Left renal pelvis (tissue), 4 donors: Measurements from ENCODE around the gene ORC3. TPM values are rescaled to one million over a fixed set of nuclear protein-coding genes. Genes with fewer than 3 reads are reported as not detected.
"Not testable (repeated sequence)": the region's sequence is repeated elsewhere in the genome, so short reads cannot be mapped to it uniquely, and the experiment has no call there.

Experiments used
- DNase-seq, 4 donors: peaks; one replicate each; pipeline ENCODE4 v3.0.0-alpha.2; 2013; ENCODE audit warnings: low read depth in 4 of 4, low spot score in 3 of 4
- polyA plus RNA-seq, 4 donors: library from polyadenylated mRNA; unstranded; fragments of 120-200 nt; gene quantifications; one replicate each; pipeline ENCODE4 v1.2.1, GENCODE V29; 2013; ENCODE audit not compliant: insufficient read length in 4 of 4

Gene ORC3
- polyA plus RNA-seq, 4 donors = 34.5 to 49.8 (median 40.3) TPM

GRCh38 chr6:87590417-87590880 is 514 bp downstream of the ORC3 start:
- DNase-seq = no peak

GRCh38 chr6:87590990-87591389 is 1.1 kb downstream of the ORC3 start:
- no peak for DNase-seq

GRCh38 chr6:87600576-87600975 is 10.6 kb downstream of the ORC3 start:
- no peak for DNase-seq

GRCh38 chr6:87606199-87606598 is 16.3 kb downstream of the ORC3 start:
- no peak for DNase-seq

GRCh38 chr6:87608802-87609201 is 18.9 kb downstream of the ORC3 start:
- no peak for DNase-seq

GRCh38 chr6:87613018-87613417 is 23.1 kb downstream of the ORC3 start:
- not testable (repeated sequence) for DNase-seq

- DNase-seq = no peak
Measured at GRCh38 chr6:87617405-87617804, 27.5 kb downstream of the ORC3 start.

- DNase-seq = no peak
Measured at GRCh38 chr6:87618531-87618930, 28.6 kb downstream of the ORC3 start.

GRCh38 chr6:87623248-87623647 is 33.3 kb downstream of the ORC3 start:
- DNase-seq = no peak

- DNase-seq = no peak
Measured at GRCh38 chr6:87628424-87628823, 38.5 kb downstream of the ORC3 start.

GRCh38 chr6:87628881-87629280 is 38.9 kb downstream of the ORC3 start:
- DNase-seq = no peak

- DNase-seq = no peak
Measured at GRCh38 chr6:87630746-87631145, 40.8 kb downstream of the ORC3 start.

GRCh38 chr6:87633851-87634250 is 43.9 kb downstream of the ORC3 start:
- no peak for DNase-seq

GRCh38 chr6:87636315-87636714 is 46.4 kb downstream of the ORC3 start:
- no peak for DNase-seq

- no peak for DNase-seq
Measured at GRCh38 chr6:87637106-87637505, 47.2 kb downstream of the ORC3 start.

GRCh38 chr6:87639373-87639772 is 49.4 kb downstream of the ORC3 start:
- DNase-seq = no peak

GRCh38 chr6:87641065-87641692 is 51.2 kb downstream of the ORC3 start:
- no peak for DNase-seq

GRCh38 chr6:87645080-87645479 is 55.1 kb downstream of the ORC3 start:
- no peak for DNase-seq

- DNase-seq = no peak
Measured at GRCh38 chr6:87653074-87653962, 63.4 kb downstream of the ORC3 start.

GRCh38 chr6:87654122-87654521 is 64.2 kb downstream of the ORC3 start:
- no peak for DNase-seq

GRCh38 chr6:87654875-87655454 is 65.0 kb downstream of the ORC3 start:
- DNase-seq = no peak

- no peak for DNase-seq
Measured at GRCh38 chr6:87655824-87656223, 65.9 kb downstream of the ORC3 start.
